Liver (tissue), 9 donors: Measurements from ENCODE around the gene BCAT1. TPM values are rescaled to one million over a fixed set of nuclear protein-coding genes. Genes with fewer than 3 reads are reported as not detected.
"Not testable (repeated sequence)": the region's sequence is repeated elsewhere in the genome, so short reads cannot be mapped to it uniquely, and the experiment has no call there.

Experiments used
- DNase-seq: peaks from one replicate; pipeline ENCODE4 v3.0.0-alpha.2; 2017; ENCODE audit warnings: low spot score
- H3K27ac ChIP-seq, 2 donors: one replicate each; pipeline ENCODE4 v1.7.0; 2013; ENCODE audit warnings: inconsistent platforms in 2 of 2, low read length in 2 of 2, control low read depth in 1 of 2, low read depth in 1 of 2, mild to moderate bottlenecking in 1 of 2
- H3K27me3 ChIP-seq, 4 donors: one replicate each; pipeline versions ENCODE4 v1.6.1 to v1.7.0; 2013; ENCODE audit warnings: low read length in 3 of 4, inconsistent platforms in 1 of 4, mild to moderate bottlenecking in 1 of 4, moderate library complexity in 1 of 4; ENCODE audit not compliant: control insufficient read depth in 4 of 4, insufficient read depth in 4 of 4
- H3K36me3 ChIP-seq, 4 donors: one replicate each; pipeline versions ENCODE4 v1.6.1 to v1.7.0; 2013; ENCODE audit warnings: low read length in 3 of 4, mild to moderate bottlenecking in 3 of 4, low read depth in 1 of 4, moderate library complexity in 1 of 4; ENCODE audit not compliant: control insufficient read depth in 4 of 4, insufficient read depth in 3 of 4
- H3K4me1 ChIP-seq, 4 donors: one replicate each; pipeline versions ENCODE4 v1.6.1 to v1.7.0; 2013; ENCODE audit warnings: low read length in 3 of 4, mild to moderate bottlenecking in 3 of 4, moderate library complexity in 1 of 4; ENCODE audit not compliant: control insufficient read depth in 4 of 4, insufficient read depth in 4 of 4
- H3K4me3 ChIP-seq, 3 donors: one replicate each; pipeline versions ENCODE4 v1.6.1 to v1.7.0; 2013; ENCODE audit warnings: low read length in 3 of 3, control low read depth in 1 of 3, low read depth in 1 of 3, mild to moderate bottlenecking in 1 of 3
- H3K9ac ChIP-seq, 2 donors: one replicate each; pipeline ENCODE4 v1.7.0; 2013; ENCODE audit warnings: low read length in 2 of 2, mild to moderate bottlenecking in 2 of 2, moderate library complexity in 2 of 2, control low read depth in 1 of 2, low read depth in 1 of 2
- H3K9me3 ChIP-seq, 4 donors: one replicate each; pipeline versions ENCODE4 v1.6.1 to v1.7.0; 2013; ENCODE audit warnings: low read length in 3 of 4; ENCODE audit not compliant: control insufficient read depth in 4 of 4
- EGR1 ChIP-seq, 2 donors: IDR thresholded peaks; 2 replicates each; pipeline ENCODE4 v1.6.1; 2016 to 2018; ENCODE audit warnings: antibody characterized with exemption in 2 of 2, low read depth in 2 of 2
- FOXA1 ChIP-seq: IDR thresholded peaks from 2 replicates; pipeline ENCODE4 v1.6.1; 2016; ENCODE audit warnings: antibody characterized with exemption
- FOXA2 ChIP-seq: IDR thresholded peaks from 2 replicates; pipeline ENCODE4 v1.6.1; 2016; ENCODE audit warnings: antibody characterized with exemption
- GABPA ChIP-seq, 2 donors: IDR thresholded peaks in 1 of 2; conservative IDR thresholded peaks in 1 of 2; 2 replicates each; pipeline ENCODE4 v1.6.1; 2016; ENCODE audit warnings: antibody characterized with exemption in 2 of 2, mild to moderate bottlenecking in 1 of 2, moderate library complexity in 1 of 2
- HNF4A ChIP-seq, 2 donors: conservative IDR thresholded peaks; 2 replicates each; pipeline ENCODE4 v1.6.1; 2016; ENCODE audit warnings: antibody characterized with exemption in 2 of 2, mild to moderate bottlenecking in 2 of 2
- HNF4G ChIP-seq: IDR thresholded peaks from 2 replicates; pipeline ENCODE4 v1.6.1; 2016; ENCODE audit warnings: antibody characterized with exemption
- JUND ChIP-seq, 2 donors: IDR thresholded peaks; 2 replicates each; pipeline ENCODE4 v1.6.1; 2016; ENCODE audit warnings: antibody characterized with exemption in 2 of 2
- NR2F2 ChIP-seq: IDR thresholded peaks from 2 replicates; pipeline ENCODE4 v1.6.1; 2016; ENCODE audit warnings: antibody characterized with exemption
- RAD21 ChIP-seq, 2 donors: IDR thresholded peaks; 2 replicates each; pipeline ENCODE4 v1.6.1; 2016; ENCODE audit warnings: antibody characterized with exemption in 2 of 2, mild to moderate bottlenecking in 2 of 2
- RXRA ChIP-seq, 2 donors: IDR thresholded peaks; 2 replicates each; pipeline ENCODE4 v1.6.1; 2017 to 2018; ENCODE audit warnings: antibody characterized with exemption in 2 of 2, mild to moderate bottlenecking in 1 of 2
- SP1 ChIP-seq: IDR thresholded peaks from 2 replicates; pipeline ENCODE4 v1.6.1; 2018; ENCODE audit warnings: antibody characterized with exemption, mild to moderate bottlenecking
- TAF1 ChIP-seq: conservative IDR thresholded peaks from 2 replicates; pipeline ENCODE4 v1.6.1; 2016; ENCODE audit warnings: antibody characterized with exemption, mild to moderate bottlenecking
- YY1 ChIP-seq: IDR thresholded peaks from 2 replicates; pipeline ENCODE4 v1.6.1; 2016; ENCODE audit warnings: antibody characterized with exemption, mild to moderate bottlenecking
- WGBS: extraction: QIAGEN DNeasy Blood & Tissue Kit; methylation state at CpG from one replicate; pipeline ENCODE4 v1.1.7; 2013; 5-methylcytosine and 5-hydroxymethylcytosine counted together
- polyA plus RNA-seq, 2 donors: library from polyadenylated mRNA; stranded (reverse) in 1 of 2; unstranded in 1 of 2; fragments of 200-250 nt in 1 of 2; fragments of >200 nt in 1 of 2; fragmentation: Nextera tagmentation in 1 of 2; extraction: Ambion mirVana in 1 of 2; gene quantifications; one replicate each; pipeline versions ENCODE4 v1.2.1 to v1.2.3, GENCODE V29; 2013 to 2015
- total RNA-seq, 2 donors: library from RNA; depleted of rRNA; stranded (reverse); fragments of >200 nt; gene quantifications; one replicate each; pipeline ENCODE4 v1.2.3, GENCODE V29; 2014
- TF ChIP-seq, protein P1 (sequence below): fragments of 150-350 bp; IDR thresholded peaks from 2 replicates; pipeline ENCODE4 v1.5.1; 2017; ENCODE audit warnings: improper control_type of control experiment, low read depth, low read length; ENCODE audit not compliant: missing input control
- TF ChIP-seq, protein P2 (sequence below): IDR thresholded peaks from 2 replicates; pipeline ENCODE4 v1.6.1; 2016; ENCODE audit warnings: antibody characterized with exemption
- TF ChIP-seq, protein P3 (sequence below): IDR thresholded peaks from 2 replicates; pipeline ENCODE4 v1.6.1; 2016; ENCODE audit warnings: antibody characterized with exemption
- TF ChIP-seq, protein P4 (sequence below): IDR thresholded peaks from 2 replicates; pipeline ENCODE4 v1.6.1; 2016; ENCODE audit warnings: antibody characterized with exemption
- TF ChIP-seq, protein P5 (sequence below): IDR thresholded peaks from 2 replicates; pipeline ENCODE4 v1.6.1; 2016; ENCODE audit warnings: antibody characterized with exemption, mild to moderate bottlenecking
- donor health status: healthy.
- donor health status: healthy.
- donor health status: healthy.
- donor health status: healthy.
- donor health status: healthy.

BCAT1 gene
- total and polyA plus RNA-seq, 4 donors = 0.14 to 10.0 (median 0.85) TPM

DNA sequence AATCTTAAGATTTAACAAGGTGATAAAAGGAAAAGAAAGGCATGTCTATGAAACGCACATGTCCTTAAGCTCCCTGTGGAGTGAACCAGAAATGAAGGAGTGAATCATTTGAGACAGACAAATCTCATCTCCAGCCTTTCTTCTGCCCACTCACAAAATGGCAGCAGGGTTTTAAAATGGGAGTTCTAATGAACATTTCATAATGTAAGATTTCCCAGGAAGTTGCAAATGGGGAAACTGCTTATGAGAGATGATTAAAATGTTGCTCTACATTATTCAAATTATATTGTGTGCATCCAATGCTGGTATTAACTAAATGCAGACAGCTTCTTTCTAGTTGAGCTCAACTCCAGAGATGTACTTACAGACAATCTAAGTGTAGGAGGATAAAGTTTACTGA, 76.7 kb downstream of the BCAT1 start:
- no peaks in the 10 kb centered on the region for H3K27me3 ChIP-seq
- H3K36me3 ChIP-seq = no peaks in the 10 kb centered on the region
- DNase-seq = no peak
- H3K9ac ChIP-seq = no peak overlapping the region
- no peak overlapping the region for H3K4me3 ChIP-seq
- H3K4me1 ChIP-seq = no peaks in the 10 kb centered on the region
- H3K27ac ChIP-seq = no peak overlapping the region
- 91% methylated on average over 1 of the region's 1 CpG for WGBS
- H3K9me3 ChIP-seq = peaks cover 0 to 3% (median 0%) of the 10 kb centered on the region in 4 donors
- TF ChIP-seq, protein P1, sequence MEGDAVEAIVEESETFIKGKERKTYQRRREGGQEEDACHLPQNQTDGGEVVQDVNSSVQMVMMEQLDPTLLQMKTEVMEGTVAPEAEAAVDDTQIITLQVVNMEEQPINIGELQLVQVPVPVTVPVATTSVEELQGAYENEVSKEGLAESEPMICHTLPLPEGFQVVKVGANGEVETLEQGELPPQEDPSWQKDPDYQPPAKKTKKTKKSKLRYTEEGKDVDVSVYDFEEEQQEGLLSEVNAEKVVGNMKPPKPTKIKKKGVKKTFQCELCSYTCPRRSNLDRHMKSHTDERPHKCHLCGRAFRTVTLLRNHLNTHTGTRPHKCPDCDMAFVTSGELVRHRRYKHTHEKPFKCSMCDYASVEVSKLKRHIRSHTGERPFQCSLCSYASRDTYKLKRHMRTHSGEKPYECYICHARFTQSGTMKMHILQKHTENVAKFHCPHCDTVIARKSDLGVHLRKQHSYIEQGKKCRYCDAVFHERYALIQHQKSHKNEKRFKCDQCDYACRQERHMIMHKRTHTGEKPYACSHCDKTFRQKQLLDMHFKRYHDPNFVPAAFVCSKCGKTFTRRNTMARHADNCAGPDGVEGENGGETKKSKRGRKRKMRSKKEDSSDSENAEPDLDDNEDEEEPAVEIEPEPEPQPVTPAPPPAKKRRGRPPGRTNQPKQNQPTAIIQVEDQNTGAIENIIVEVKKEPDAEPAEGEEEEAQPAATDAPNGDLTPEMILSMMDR = no peak
- no peak for TF ChIP-seq HNF4A (conservative IDR thresholded peaks at IDR 0.05)
- TF ChIP-seq HNF4G = no peak
- no peak for TF ChIP-seq JUND (IDR thresholded peaks at IDR 0.05)
- TF ChIP-seq, protein P2, sequence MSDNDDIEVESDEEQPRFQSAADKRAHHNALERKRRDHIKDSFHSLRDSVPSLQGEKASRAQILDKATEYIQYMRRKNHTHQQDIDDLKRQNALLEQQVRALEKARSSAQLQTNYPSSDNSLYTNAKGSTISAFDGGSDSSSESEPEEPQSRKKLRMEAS = no peak
- TF ChIP-seq NR2F2 = no peak

DNA sequence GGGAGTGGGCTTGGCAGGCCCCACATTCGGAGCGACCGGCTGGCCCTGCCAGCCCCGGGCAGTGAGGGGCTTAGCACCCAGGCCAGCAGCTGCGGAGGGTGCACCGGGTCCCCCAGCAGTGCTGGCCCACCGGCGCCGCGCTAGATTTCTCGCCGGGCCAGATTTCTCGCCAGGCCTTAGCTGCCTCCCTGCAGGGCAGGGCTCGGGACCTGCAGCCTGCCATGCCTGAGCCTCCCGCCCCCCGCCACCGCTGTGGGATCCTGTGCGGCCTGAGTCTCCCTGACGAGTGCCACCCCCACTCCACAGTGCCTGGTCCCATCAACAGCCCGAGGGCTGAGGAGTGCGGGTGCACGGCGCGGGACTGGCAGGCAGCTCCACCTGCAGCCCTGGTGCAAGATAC, 82.8 kb downstream of the BCAT1 start:
- H3K4me1 ChIP-seq, H3K27me3 ChIP-seq, DNase-seq, H3K27ac ChIP-seq, H3K9me3 ChIP-seq, H3K9ac ChIP-seq, H3K4me3 ChIP-seq, H3K36me3 ChIP-seq: not testable (repeated sequence)
- 98% methylated on average over 24 of the region's 24 CpGs for WGBS

DNA sequence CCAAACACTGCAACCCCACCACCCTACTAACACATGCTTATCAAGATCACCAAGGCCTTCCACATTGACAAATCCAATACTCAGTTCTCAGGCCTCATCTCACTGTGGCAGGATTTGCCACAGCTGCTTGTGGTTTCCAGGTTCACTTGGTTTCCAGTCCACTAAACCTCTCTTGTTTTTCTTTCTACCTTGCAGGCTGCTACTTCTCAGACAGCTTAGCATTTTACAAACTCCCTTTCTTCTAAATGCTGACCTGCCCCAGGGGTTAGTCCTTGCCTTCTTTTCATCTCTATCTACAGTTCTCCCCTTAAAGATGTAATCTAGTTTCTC, 84.1 kb downstream of the BCAT1 start:
- no peak overlapping the region for H3K4me3 ChIP-seq
- no peak overlapping the region for H3K9ac ChIP-seq
- H3K4me1 ChIP-seq = no peaks in the 10 kb centered on the region
- H3K9me3 ChIP-seq = peaks cover 0 to 3% (median 0%) of the 10 kb centered on the region in 4 donors
- H3K27ac ChIP-seq = no peak overlapping the region
- H3K36me3 ChIP-seq = no peaks in the 10 kb centered on the region
- TF ChIP-seq, protein P3, sequence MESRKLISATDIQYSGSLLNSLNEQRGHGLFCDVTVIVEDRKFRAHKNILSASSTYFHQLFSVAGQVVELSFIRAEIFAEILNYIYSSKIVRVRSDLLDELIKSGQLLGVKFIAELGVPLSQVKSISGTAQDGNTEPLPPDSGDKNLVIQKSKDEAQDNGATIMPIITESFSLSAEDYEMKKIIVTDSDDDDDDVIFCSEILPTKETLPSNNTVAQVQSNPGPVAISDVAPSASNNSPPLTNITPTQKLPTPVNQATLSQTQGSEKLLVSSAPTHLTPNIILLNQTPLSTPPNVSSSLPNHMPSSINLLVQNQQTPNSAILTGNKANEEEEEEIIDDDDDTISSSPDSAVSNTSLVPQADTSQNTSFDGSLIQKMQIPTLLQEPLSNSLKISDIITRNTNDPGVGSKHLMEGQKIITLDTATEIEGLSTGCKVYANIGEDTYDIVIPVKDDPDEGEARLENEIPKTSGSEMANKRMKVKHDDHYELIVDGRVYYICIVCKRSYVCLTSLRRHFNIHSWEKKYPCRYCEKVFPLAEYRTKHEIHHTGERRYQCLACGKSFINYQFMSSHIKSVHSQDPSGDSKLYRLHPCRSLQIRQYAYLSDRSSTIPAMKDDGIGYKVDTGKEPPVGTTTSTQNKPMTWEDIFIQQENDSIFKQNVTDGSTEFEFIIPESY = no peak
- TF ChIP-seq NR2F2 = no peak
- TF ChIP-seq SP1 = no peak
- TF ChIP-seq TAF1 = no peak
- no peak for TF ChIP-seq FOXA1
- TF ChIP-seq JUND (IDR thresholded peaks at IDR 0.05) = no peak
- TF ChIP-seq RAD21 (IDR thresholded peaks at IDR 0.05) = no peak
- TF ChIP-seq, protein P4, sequence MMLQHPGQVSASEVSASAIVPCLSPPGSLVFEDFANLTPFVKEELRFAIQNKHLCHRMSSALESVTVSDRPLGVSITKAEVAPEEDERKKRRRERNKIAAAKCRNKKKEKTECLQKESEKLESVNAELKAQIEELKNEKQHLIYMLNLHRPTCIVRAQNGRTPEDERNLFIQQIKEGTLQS = no peak
- TF ChIP-seq RXRA (IDR thresholded peaks at IDR 0.05) = no peak
- no peak for TF ChIP-seq YY1
- TF ChIP-seq, protein P1 = no peak
- TF ChIP-seq EGR1 (IDR thresholded peaks at IDR 0.05; ENCODE audit: low read depth in 2 of 2) = no peak
- TF ChIP-seq HNF4G = no peak
- TF ChIP-seq GABPA (IDR thresholded peaks at IDR 0.05 in 1 of 2, conservative IDR thresholded peaks at IDR 0.05 in 1 of 2) = no peak
- TF ChIP-seq, protein P5, sequence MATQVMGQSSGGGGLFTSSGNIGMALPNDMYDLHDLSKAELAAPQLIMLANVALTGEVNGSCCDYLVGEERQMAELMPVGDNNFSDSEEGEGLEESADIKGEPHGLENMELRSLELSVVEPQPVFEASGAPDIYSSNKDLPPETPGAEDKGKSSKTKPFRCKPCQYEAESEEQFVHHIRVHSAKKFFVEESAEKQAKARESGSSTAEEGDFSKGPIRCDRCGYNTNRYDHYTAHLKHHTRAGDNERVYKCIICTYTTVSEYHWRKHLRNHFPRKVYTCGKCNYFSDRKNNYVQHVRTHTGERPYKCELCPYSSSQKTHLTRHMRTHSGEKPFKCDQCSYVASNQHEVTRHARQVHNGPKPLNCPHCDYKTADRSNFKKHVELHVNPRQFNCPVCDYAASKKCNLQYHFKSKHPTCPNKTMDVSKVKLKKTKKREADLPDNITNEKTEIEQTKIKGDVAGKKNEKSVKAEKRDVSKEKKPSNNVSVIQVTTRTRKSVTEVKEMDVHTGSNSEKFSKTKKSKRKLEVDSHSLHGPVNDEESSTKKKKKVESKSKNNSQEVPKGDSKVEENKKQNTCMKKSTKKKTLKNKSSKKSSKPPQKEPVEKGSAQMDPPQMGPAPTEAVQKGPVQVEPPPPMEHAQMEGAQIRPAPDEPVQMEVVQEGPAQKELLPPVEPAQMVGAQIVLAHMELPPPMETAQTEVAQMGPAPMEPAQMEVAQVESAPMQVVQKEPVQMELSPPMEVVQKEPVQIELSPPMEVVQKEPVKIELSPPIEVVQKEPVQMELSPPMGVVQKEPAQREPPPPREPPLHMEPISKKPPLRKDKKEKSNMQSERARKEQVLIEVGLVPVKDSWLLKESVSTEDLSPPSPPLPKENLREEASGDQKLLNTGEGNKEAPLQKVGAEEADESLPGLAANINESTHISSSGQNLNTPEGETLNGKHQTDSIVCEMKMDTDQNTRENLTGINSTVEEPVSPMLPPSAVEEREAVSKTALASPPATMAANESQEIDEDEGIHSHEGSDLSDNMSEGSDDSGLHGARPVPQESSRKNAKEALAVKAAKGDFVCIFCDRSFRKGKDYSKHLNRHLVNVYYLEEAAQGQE = no peak
- TF ChIP-seq HNF4A (conservative IDR thresholded peaks at IDR 0.05) = no peak
- no peak for TF ChIP-seq FOXA2
- TF ChIP-seq, protein P2 = no peak
- H3K27me3 ChIP-seq = no peaks in the 10 kb centered on the region
- DNase-seq = no peak
